SU-DHL-6 (cell line): Measurements from ENCODE around the gene SLCO2B1.

ENCODE experiments used
- H2AFZ ChIP-seq: fragments of 200-600 bp; sonication (generic); 2 replicates; pipeline ENCODE4 v1.6.1; 2014; ENCODE audit warnings: low read depth, mild to moderate bottlenecking, moderate library complexity, mixed read lengths, antibody characterized with exemption, low read length; ENCODE audit not compliant: severe bottlenecking
- H3F3A ChIP-seq: fragments of 200-600 bp; shearing (Covaris generic); 2 replicates; pipeline ENCODE4 v1.6.0; 2016; ENCODE audit warnings: antibody characterized with exemption, mild to moderate bottlenecking; ENCODE audit not compliant: insufficient read depth
- H3K27ac ChIP-seq: fragments of 200-600 bp; sonication (generic); 2 replicates; pipeline ENCODE4 v1.5.1; 2016; ENCODE audit warnings: low read depth, mild to moderate bottlenecking, low read length, moderate library complexity, mixed read lengths
- H3K27me3 ChIP-seq: fragments of 200-600 bp; sonication (generic), shearing (Covaris generic); 2 replicates; pipeline ENCODE4 v1.6.0; 2014; ENCODE audit warnings: mild to moderate bottlenecking, low read length
- H3K36me3 ChIP-seq: fragments of 200-600 bp; sonication (generic); 2 replicates; pipeline ENCODE4 v1.6.1; 2014; ENCODE audit warnings: mild to moderate bottlenecking, low read length, mixed read lengths
- H3K4me2 ChIP-seq: fragments of 300-600, 200-600 bp; shearing (Covaris generic), sonication (generic); 2 replicates; pipeline ENCODE4 v1.6.0; 2014; ENCODE audit warnings: low read length, low read depth, mild to moderate bottlenecking; ENCODE audit not compliant: poor library complexity, severe bottlenecking
- H3K4me3 ChIP-seq: fragments of 200-600 bp; sonication (generic); 2 replicates; pipeline ENCODE4 v1.5.1; 2014; ENCODE audit warnings: antibody characterized with exemption, low read length, mild to moderate bottlenecking, mixed read lengths; ENCODE audit not compliant: insufficient read depth, poor library complexity, severe bottlenecking
- H3K79me2 ChIP-seq: fragments of 200-600 bp; sonication (generic); 2 replicates; pipeline ENCODE4 v1.6.1; 2014; ENCODE audit warnings: mild to moderate bottlenecking, low read length, moderate library complexity; ENCODE audit not compliant: insufficient read depth
- H3K9ac ChIP-seq: fragments of 200-600 bp; sonication (generic); 2 replicates; pipeline ENCODE4 v1.7.0; 2014; ENCODE audit warnings: mild to moderate bottlenecking, low read length
- H3K9me2 ChIP-seq: fragments of 200-600 bp; sonication (generic); replicated peaks from 2 replicates; pipeline ENCODE4 v1.6.1; 2014; ENCODE audit warnings: low read length; ENCODE audit not compliant: insufficient read depth
- H3K9me3 ChIP-seq: fragments of 200-600 bp; sonication (generic); 2 replicates; pipeline ENCODE4 v1.6.1; 2014; ENCODE audit warnings: low read length, mixed read lengths; ENCODE audit not compliant: insufficient read depth
- H4K20me1 ChIP-seq: fragments of 200-600 bp; sonication (generic); 2 replicates; pipeline ENCODE4 v1.6.1; 2014; ENCODE audit warnings: low read depth, mild to moderate bottlenecking, antibody characterized with exemption, low read length, moderate library complexity, mixed read lengths
- CTCF ChIP-seq: fragments of 200-600 bp; sonication (generic); IDR thresholded peaks from one replicate; pipeline ENCODE4 v1.5.1; 2017; ENCODE audit warnings: antibody characterized with exemption, mild to moderate bottlenecking, low read length, moderate library complexity; ENCODE audit not compliant: insufficient read depth, poor library complexity, severe bottlenecking
- EZH2phosphoT487 ChIP-seq: fragments of 200-600 bp; sonication (generic), shearing (Covaris generic); conservative IDR thresholded peaks from 2 replicates; pipeline ENCODE4 v1.6.1; 2018; ENCODE audit warnings: mild to moderate bottlenecking, antibody characterized with exemption, low read length, moderate library complexity, mixed read lengths

Gene SLCO2B1

GRCh38 chr11:75229466-75229865 lies 78.6 kb downstream of the SLCO2B1 start:
- no peaks in the 10 kb centered on the region for H3F3A ChIP-seq
- no peaks in the 10 kb centered on the region for H3K9me3 ChIP-seq
- H3K27me3 ChIP-seq = no peaks in the 10 kb centered on the region
- H3K4me3 ChIP-seq = no peak overlapping the region
- H3K9ac ChIP-seq = no peak overlapping the region
- H2AFZ ChIP-seq = no peak overlapping the region
- no peak overlapping the region for H3K4me2 ChIP-seq
- TF ChIP-seq EZH2phosphoT487 = no peak
- no peak for TF ChIP-seq CTCF
- no peaks in the 10 kb centered on the region for H3K36me3 ChIP-seq
- no peaks in the 10 kb centered on the region for H3K79me2 ChIP-seq
- H4K20me1 ChIP-seq = no peaks in the 10 kb centered on the region
- no peak overlapping the region for H3K27ac ChIP-seq
- no peaks in the 10 kb centered on the region for H3K9me2 ChIP-seq

GRCh38 chr11:75230621-75231020 lies 79.7 kb downstream of the SLCO2B1 start:
- no peaks in the 10 kb centered on the region for H3K36me3 ChIP-seq
- H3K27ac ChIP-seq = no peak overlapping the region
- H3F3A ChIP-seq = no peaks in the 10 kb centered on the region
- H3K9me3 ChIP-seq = no peaks in the 10 kb centered on the region
- no peaks in the 10 kb centered on the region for H3K79me2 ChIP-seq
- no peaks in the 10 kb centered on the region for H3K9me2 ChIP-seq
- H3K27me3 ChIP-seq = no peaks in the 10 kb centered on the region
- no peak overlapping the region for H3K4me3 ChIP-seq
- TF ChIP-seq CTCF (no peak), EZH2phosphoT487 (no peak)
- no peak overlapping the region for H2AFZ ChIP-seq
- no peak overlapping the region for H3K4me2 ChIP-seq
- no peak overlapping the region for H3K9ac ChIP-seq
- no peaks in the 10 kb centered on the region for H4K20me1 ChIP-seq

DNA sequence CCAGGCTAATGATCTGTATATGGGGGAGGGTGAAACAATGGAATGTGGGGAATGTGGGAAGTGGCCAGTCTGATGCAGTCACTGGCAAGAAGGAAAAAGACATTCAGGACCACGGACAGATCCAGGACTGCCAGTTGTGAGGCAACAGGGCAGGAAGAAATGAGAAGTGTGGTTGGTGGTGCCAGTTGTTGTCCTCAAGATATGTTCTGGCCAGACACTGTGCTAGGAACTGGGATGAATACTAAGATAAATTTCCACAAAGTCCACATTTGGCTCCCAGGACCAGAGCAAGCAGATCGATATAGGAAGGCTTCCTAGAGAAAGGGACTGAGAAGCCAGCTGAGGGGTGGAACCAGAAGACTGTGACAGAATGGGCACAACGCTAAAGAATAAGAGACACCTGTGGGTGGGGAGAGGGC lies 82.9 kb downstream of the SLCO2B1 start:
- H2AFZ ChIP-seq = no peak overlapping the region
- no peak overlapping the region for H3K4me2 ChIP-seq
- H3K4me3 ChIP-seq = no peak overlapping the region
- H3K27me3 ChIP-seq = no peaks in the 10 kb centered on the region
- no peak overlapping the region for H3K27ac ChIP-seq
- no peaks in the 10 kb centered on the region for H3F3A ChIP-seq
- H3K36me3 ChIP-seq = no peaks in the 10 kb centered on the region
- no peak for TF ChIP-seq EZH2phosphoT487
- no peak for TF ChIP-seq CTCF
- no peaks in the 10 kb centered on the region for H4K20me1 ChIP-seq
- no peaks in the 10 kb centered on the region for H3K79me2 ChIP-seq
- no peaks in the 10 kb centered on the region for H3K9me2 ChIP-seq
- H3K9ac ChIP-seq = no peak overlapping the region
- H3K9me3 ChIP-seq = no peaks in the 10 kb centered on the region
